GM12878 (cell line): ENCODE results near the gene GXYLT1. TPM values are rescaled to one million over a fixed set of nuclear protein-coding genes. Genes with fewer than 3 reads are reported as not detected.

Experiments
- CHD1 ChIP-seq: IDR thresholded peaks from 2 replicates; pipeline ENCODE4 v1.6.1; 2012; ENCODE audit warnings: low read depth, low read length, improper control_type of control experiment
- CREB1 ChIP-seq: IDR thresholded peaks from 2 replicates; pipeline ENCODE4 v1.6.1; 2012; ENCODE audit warnings: low read depth, mild to moderate bottlenecking, inconsistent platforms
- DPF2 ChIP-seq: fragments of 450-650 bp; IDR thresholded peaks from 2 replicates; pipeline ENCODE4 v1.6.1; 2017; ENCODE audit warnings: mild to moderate bottlenecking
- E2F8 ChIP-seq: fragments of 450-650 bp; IDR thresholded peaks from 2 replicates; pipeline ENCODE4 v1.6.1; 2018; ENCODE audit warnings: mild to moderate bottlenecking, low read depth, moderate library complexity; ENCODE audit not compliant: partially characterized antibody
- EED ChIP-seq: sonication (generic); IDR thresholded peaks from 2 replicates; pipeline ENCODE4 v1.6.1; 2016; ENCODE audit warnings: antibody characterized with exemption, low read depth
- ETV6 ChIP-seq, 2 experiments: fragments of 450-650 bp in 1 of 2; IDR thresholded peaks in 1 of 2; conservative IDR thresholded peaks in 1 of 2; 2 replicates each; pipeline ENCODE4 v1.6.1; 2014; ENCODE audit warnings: antibody characterized with exemption in 1 of 2, borderline replicate concordance in 1 of 2, low read depth in 1 of 2, mild to moderate bottlenecking in 1 of 2, moderate library complexity in 1 of 2
- EZH2 ChIP-seq: IDR thresholded peaks from 2 replicates; pipeline ENCODE4 v1.6.1; 2012; ENCODE audit warnings: low read depth, mild to moderate bottlenecking, control low read depth, inconsistent platforms, low read length, borderline replicate concordance; ENCODE audit not compliant: control insufficient read depth
- HDAC2 ChIP-seq: fragments of 200-600 bp; sonication (generic); IDR thresholded peaks from 2 replicates; pipeline ENCODE4 v1.6.1; 2017
- MAX ChIP-seq: IDR thresholded peaks from 2 replicates; pipeline ENCODE4 v1.6.1; 2012; ENCODE audit warnings: low read depth, low read length, improper control_type of control experiment
- MTA3 ChIP-seq: IDR thresholded peaks from 2 replicates; pipeline ENCODE4 v1.6.1; 2012; ENCODE audit warnings: low read length, inconsistent platforms, borderline replicate concordance
- MXI1 ChIP-seq: fragments of 150-350 bp; IDR thresholded peaks from 2 replicates; pipeline ENCODE4 v1.6.1; 2011; ENCODE audit warnings: low read depth, mild to moderate bottlenecking, inconsistent platforms, low read length, improper control_type of control experiment
- NFIC ChIP-seq: IDR thresholded peaks from 2 replicates; pipeline ENCODE4 v1.6.1; 2012; ENCODE audit warnings: low read depth, mild to moderate bottlenecking, inconsistent platforms, low read length, moderate library complexity
- NR2F1 ChIP-seq: fragments of 450-650 bp; conservative IDR thresholded peaks from 2 replicates; pipeline ENCODE4 v1.6.1; 2017; ENCODE audit warnings: mild to moderate bottlenecking
- PAX8 ChIP-seq: fragments of 450-650 bp; IDR thresholded peaks from 2 replicates; pipeline ENCODE4 v1.6.1; 2017; ENCODE audit warnings: mild to moderate bottlenecking, moderate library complexity
- POU2F2 ChIP-seq: IDR thresholded peaks from 3 replicates; pipeline ENCODE4 v1.6.1; 2011; ENCODE audit warnings: low read depth, mild to moderate bottlenecking, low read length, borderline replicate concordance
- SMC3 ChIP-seq: IDR thresholded peaks from 2 replicates; pipeline ENCODE4 v1.6.1; 2011; ENCODE audit warnings: low read length, improper control_type of control experiment, borderline replicate concordance
- STAT3 ChIP-seq: IDR thresholded peaks from 2 replicates; pipeline ENCODE4 v1.6.1; 2011; ENCODE audit warnings: low read depth, low read length, improper control_type of control experiment
- SUPT20H ChIP-seq: IDR thresholded peaks from 2 replicates; pipeline ENCODE4 v1.6.1; 2011; ENCODE audit warnings: low read depth, mild to moderate bottlenecking, low read length, moderate library complexity, borderline replicate concordance; ENCODE audit not compliant: control insufficient read depth
- ZNF592 ChIP-seq: fragments of 450-650 bp; IDR thresholded peaks from 2 replicates; pipeline ENCODE4 v1.6.1; 2017; ENCODE audit warnings: mild to moderate bottlenecking, moderate library complexity
- polyA plus RNA-seq, 11 experiments: library from polyadenylated mRNA; depleted of rRNA in 4 of 11; unstranded in 6 of 11; stranded (reverse) in 5 of 11; fragments of >200 nt; fragmentation: Nextera tagmentation in 4 of 11; fragmentation: Illumina TruSeq in 1 of 11; extraction: Ambion mirVana in 4 of 11; extraction: Trizol in 1 of 11; gene quantifications; 1 replicate in 1 of 11; 2 replicates in 10 of 11; pipeline versions ENCODE4 v1.2.1 to v1.2.3, GENCODE V29; 2011 to 2016; ENCODE audit warnings: inconsistent platforms in 2 of 11, missing spikeins in 2 of 11, low read depth in 1 of 11
- total RNA-seq, 4 experiments: library from RNA; depleted of rRNA in 3 of 4; stranded (reverse); fragments of >200 nt in 3 of 4; fragmentation: Illumina TruSeq in 1 of 4; extraction: Trizol in 1 of 4; gene quantifications; 2 replicates each; pipeline versions ENCODE4 v1.2.1 to v1.2.3, GENCODE V29; 2013 to 2021
- TF ChIP-seq, protein P1 (sequence below): IDR thresholded peaks from 2 replicates; pipeline ENCODE4 v1.6.1; 2011; ENCODE audit warnings: borderline replicate concordance, low read depth, mild to moderate bottlenecking, moderate library complexity, mixed read lengths, low read length; ENCODE audit not compliant: insufficient read depth; ENCODE audit errors: extremely low read length

GXYLT1 gene
- total and polyA plus RNA-seq, 10 of the 15 experiments (the other 5 are each of a cell fraction or from before 2014, with no cell fraction given): 2.3 to 14.9 (median 8.9) TPM

DNA sequence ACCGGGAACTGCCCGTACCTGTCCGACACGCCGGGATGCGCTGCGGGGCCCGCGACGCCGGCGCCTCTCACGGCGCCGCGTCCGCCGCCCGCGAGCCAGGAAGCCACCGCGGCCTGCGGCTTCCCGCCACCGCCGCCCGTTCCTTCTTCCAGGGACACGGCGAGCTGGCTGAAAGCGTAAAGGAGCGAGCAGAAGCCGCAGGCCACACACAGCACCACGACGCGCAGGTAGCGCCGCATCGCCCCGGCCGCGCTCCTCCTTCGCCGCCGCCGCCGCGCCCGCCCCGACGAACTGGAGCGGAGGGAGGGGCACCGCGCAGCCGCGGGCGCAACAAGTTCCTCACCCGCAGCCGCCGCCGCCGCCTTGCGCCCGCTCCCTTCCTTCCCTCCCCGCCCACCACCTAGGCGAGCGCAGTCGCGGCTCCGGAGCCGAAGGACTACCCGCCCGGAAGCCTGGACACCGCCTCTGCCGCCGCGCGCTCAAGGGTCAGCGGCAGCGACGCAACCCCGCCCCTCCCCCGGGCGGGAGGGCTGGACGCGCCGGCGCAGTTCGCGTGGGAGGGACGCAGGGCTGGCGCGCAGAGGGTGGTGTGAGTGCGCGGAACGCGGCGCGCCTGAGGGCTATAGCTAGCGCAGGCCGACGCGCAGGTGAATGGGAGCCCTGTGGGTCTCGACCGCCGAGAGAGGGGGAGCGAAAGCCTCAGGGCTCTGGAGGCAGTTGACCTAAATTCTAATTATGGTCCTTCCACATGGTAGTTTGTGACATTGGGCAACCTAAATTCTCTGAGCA, at the start of gene GXYLT1 (continued):
- TF ChIP-seq E2F8 (no peak), SUPT20H (no peak), NR2F1 (peak; percentile 86), PAX8 (no peak), POU2F2 (0 out of 3 replicates have a peak, but pooled peaks have one; percentile 56), EED (no peak), ETV6 (conservative IDR thresholded peaks at IDR 0.05 in 1 of 2, IDR thresholded peaks at IDR 0.05 in 1 of 2; ENCODE audit: borderline replicate concordance in 1 of 2, low read depth in 1 of 2) (0 out of 4 replicates have a peak, but pooled peaks of 1 of the 2 experiments have one; percentile 28), MAX (peak; percentile 65; the same call in 1 of the 2 replicates), MXI1 (peak; percentile 51; the same call in 1 of the 2 replicates), MTA3 (no peak), EZH2 (no peak), SMC3 (no peak), CREB1 (peak; percentile 69; the same call in 1 of the 2 replicates), ZNF592 (no peak), CHD1 (no peak), STAT3 (no peak), NFIC (no peak), DPF2 (peak; percentile 91), HDAC2 (no peak)
- TF ChIP-seq, protein P1, sequence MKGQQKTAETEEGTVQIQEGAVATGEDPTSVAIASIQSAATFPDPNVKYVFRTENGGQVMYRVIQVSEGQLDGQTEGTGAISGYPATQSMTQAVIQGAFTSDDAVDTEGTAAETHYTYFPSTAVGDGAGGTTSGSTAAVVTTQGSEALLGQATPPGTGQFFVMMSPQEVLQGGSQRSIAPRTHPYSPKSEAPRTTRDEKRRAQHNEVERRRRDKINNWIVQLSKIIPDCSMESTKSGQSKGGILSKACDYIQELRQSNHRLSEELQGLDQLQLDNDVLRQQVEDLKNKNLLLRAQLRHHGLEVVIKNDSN: no peak
